ENCODE data around the gene AOPEP.

AOPEP gene

DNA sequence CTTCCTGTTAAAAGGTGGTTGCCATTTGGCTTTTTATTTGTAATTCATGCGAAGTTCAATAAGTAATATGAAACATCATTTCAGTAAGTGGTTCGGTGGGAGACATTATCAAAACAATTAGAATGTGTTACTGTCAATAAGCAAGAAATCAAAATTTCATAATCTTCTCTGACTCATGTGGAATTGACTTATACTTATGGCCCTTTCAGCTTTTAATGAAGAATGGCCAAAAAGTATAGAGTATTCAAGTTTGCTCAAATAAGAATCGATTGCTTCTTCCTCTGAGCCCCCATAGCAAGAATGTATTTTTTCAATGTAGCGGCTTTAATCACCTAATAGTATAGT is 174.5 kb downstream of the AOPEP start:
- H3K4me3 ChIP-seq (ENCODE audit: insufficient read depth, low read depth, low read length) = no peak overlapping the region
- peaks cover 4% of the 10 kb centered on the region for H3K4me1 ChIP-seq (ENCODE audit: control insufficient read depth, insufficient read depth, low read length)
- no peaks in the 10 kb centered on the region for H3K36me3 ChIP-seq (ENCODE audit: control insufficient read depth, insufficient read depth, low read length)
- no peaks in the 10 kb centered on the region for H3K9me3 ChIP-seq (ENCODE audit: control insufficient read depth, low read length)
- no peak overlapping the region for H3K27ac ChIP-seq (ENCODE audit: insufficient read depth, low read depth, low read length, poor library complexity, severe bottlenecking)
- WGBS, 2 experiments = 89 to 92% methylated on average over 1 to 4 of the region's 4 CpGs
- H3K27me3 ChIP-seq (ENCODE audit: control insufficient read depth, insufficient read depth, low read length, poor library complexity, severe bottlenecking) = no peaks in the 10 kb centered on the region

DNA sequence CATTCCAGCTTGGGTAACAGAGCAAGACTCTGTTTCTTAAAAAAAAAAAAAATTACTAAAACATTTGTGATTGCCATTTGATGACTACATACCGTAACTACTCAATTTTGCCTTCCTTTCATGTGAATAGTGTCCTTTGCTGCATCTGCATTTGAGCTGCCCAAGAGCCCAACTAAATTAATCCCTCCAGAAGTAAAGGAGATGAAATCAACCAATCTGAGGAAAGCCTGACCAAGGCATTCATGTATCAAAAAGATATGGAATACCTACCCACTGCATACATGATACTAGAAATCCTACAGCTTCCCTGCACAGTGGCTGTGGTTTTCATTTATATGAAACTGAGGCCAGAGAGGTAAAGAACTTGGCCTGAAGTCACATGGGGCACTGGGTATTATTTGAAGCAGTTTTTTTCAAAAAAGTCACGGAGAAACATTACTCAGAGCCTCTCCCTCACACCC is 177.5 kb downstream of the AOPEP start:
- peaks cover 14% of the 10 kb centered on the region for H3K4me1 ChIP-seq (ENCODE audit: control insufficient read depth, insufficient read depth, low read length)
- H3K9me3 ChIP-seq (ENCODE audit: control insufficient read depth, low read length) = no peaks in the 10 kb centered on the region
- 80 to 90% methylated on average over 2 of the region's 2 CpGs for WGBS, 2 experiments
- no peaks in the 10 kb centered on the region for H3K36me3 ChIP-seq (ENCODE audit: control insufficient read depth, insufficient read depth, low read length)
- no peak overlapping the region for H3K4me3 ChIP-seq (ENCODE audit: insufficient read depth, low read depth, low read length)
- H3K27ac ChIP-seq (ENCODE audit: insufficient read depth, low read depth, low read length, poor library complexity, severe bottlenecking) = no peak overlapping the region
- no peaks in the 10 kb centered on the region for H3K27me3 ChIP-seq (ENCODE audit: control insufficient read depth, insufficient read depth, low read length, poor library complexity, severe bottlenecking)

DNA sequence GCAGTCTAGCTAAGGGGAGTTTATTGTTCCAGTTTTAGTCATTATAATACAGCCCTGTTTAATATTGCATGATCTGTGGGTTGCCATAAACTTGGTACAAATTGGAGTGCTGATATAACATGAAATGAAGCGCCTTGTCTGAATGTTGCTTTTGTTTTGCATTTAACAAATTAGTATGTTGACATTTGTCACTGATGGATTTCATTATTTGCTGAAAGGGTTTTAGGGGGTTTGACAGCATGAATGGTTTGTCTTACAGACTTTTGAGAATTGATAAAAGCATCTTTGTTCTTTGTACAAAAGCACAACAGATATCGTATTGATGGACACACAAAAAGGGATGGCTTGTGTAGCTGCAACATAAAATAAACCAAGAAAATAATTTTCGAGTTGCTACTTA is 178.3 kb downstream of the AOPEP start:
- H3K9me3 ChIP-seq (ENCODE audit: control insufficient read depth, low read length) = no peaks in the 10 kb centered on the region
- no peaks in the 10 kb centered on the region for H3K36me3 ChIP-seq (ENCODE audit: control insufficient read depth, insufficient read depth, low read length)
- H3K27ac ChIP-seq (ENCODE audit: insufficient read depth, low read depth, low read length, poor library complexity, severe bottlenecking) = no peak overlapping the region
- no peaks in the 10 kb centered on the region for H3K27me3 ChIP-seq (ENCODE audit: control insufficient read depth, insufficient read depth, low read length, poor library complexity, severe bottlenecking)
- H3K4me3 ChIP-seq (ENCODE audit: insufficient read depth, low read depth, low read length) = no peak overlapping the region
- WGBS, 2 experiments = 83 to 85% methylated on average over 3 of the region's 3 CpGs
- H3K4me1 ChIP-seq (ENCODE audit: control insufficient read depth, insufficient read depth, low read length) = peaks cover 14% of the 10 kb centered on the region

DNA sequence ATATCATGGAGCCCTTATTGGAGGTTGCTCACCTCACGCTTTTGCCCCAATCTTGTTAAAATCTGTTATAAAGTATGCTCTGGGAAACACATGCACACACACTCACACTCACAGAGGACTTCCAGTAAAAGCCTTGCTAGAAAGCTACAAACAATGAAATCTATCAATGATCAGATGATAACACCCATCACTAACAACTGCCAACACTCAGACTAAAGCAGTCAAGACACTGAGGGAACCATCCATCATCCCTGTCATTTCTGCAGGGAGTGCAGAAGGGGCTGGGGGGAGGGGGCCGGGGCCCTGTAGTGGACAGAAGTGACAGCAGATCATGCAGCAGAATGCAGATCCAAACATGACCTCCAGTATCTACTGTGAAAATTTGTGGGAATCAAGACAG is 179.1 kb downstream of the AOPEP start:
- 95 to 100% methylated on average over 2 of the region's 2 CpGs for WGBS, 2 experiments
- Histone ChIP-seq H3K27ac (ENCODE audit: insufficient read depth, low read depth, low read length, poor library complexity, severe bottlenecking) (no peak overlapping the region), H3K9me3 (ENCODE audit: control insufficient read depth, low read length) (no peaks in the 10 kb centered on the region), H3K27me3 (ENCODE audit: control insufficient read depth, insufficient read depth, low read length, poor library complexity, severe bottlenecking) (no peaks in the 10 kb centered on the region), H3K4me1 (ENCODE audit: control insufficient read depth, insufficient read depth, low read length) (peaks cover 14% of the 10 kb centered on the region), H3K4me3 (ENCODE audit: insufficient read depth, low read depth, low read length) (no peak overlapping the region), H3K36me3 (ENCODE audit: control insufficient read depth, insufficient read depth, low read length) (no peaks in the 10 kb centered on the region)

DNA sequence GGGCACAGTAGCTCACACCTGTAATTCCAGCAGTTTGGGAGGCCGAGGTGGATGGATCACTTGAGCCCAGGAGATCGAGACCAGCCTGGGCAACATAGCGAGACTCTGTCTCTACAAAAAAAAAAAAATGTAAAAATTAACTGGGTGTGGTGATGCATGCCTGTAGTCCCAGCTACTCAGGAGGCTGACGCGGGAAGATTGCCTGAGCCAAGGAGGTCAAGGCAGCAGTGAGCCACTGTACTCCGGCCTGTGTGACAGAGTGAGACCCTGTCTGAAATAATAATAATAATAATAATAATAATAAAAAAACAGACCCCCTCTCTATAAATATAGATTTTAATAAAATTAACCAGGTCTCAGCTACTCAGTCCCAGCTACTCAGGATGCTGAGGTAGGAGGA is 179.7 kb downstream of the AOPEP start:
- H3K36me3 ChIP-seq (ENCODE audit: control insufficient read depth, insufficient read depth, low read length) = no peaks in the 10 kb centered on the region
- no peak overlapping the region for H3K27ac ChIP-seq (ENCODE audit: insufficient read depth, low read depth, low read length, poor library complexity, severe bottlenecking)
- H3K27me3 ChIP-seq (ENCODE audit: control insufficient read depth, insufficient read depth, low read length, poor library complexity, severe bottlenecking) = no peaks in the 10 kb centered on the region
- H3K9me3 ChIP-seq (ENCODE audit: control insufficient read depth, low read length) = no peaks in the 10 kb centered on the region
- peaks cover 18% of the 10 kb centered on the region for H3K4me1 ChIP-seq (ENCODE audit: control insufficient read depth, insufficient read depth, low read length)
- H3K4me3 ChIP-seq (ENCODE audit: insufficient read depth, low read depth, low read length) = no peak overlapping the region
- 95 to 96% methylated on average over 5 of the region's 6 CpGs for WGBS, 2 experiments

DNA sequence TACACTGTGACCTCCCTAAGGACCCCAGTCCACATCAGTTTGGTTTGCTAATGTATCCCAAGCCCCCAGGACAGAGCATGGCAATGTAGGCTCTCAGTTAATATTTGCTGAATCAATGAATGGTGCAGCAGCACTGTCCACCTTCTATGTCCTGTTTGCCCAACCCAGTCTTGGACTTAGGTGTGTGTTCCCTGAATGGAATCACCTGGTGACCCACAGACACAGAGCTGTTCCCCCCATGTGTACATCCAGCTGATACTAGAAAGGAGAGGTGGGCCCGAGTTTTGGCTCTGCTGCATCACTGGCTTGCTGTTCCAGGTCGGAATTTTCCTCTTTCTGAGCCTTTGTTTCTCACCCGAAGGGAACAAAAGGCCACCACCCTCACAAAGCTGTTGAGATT is 180.2 kb downstream of the AOPEP start:
- H3K27me3 ChIP-seq (ENCODE audit: control insufficient read depth, insufficient read depth, low read length, poor library complexity, severe bottlenecking) = no peaks in the 10 kb centered on the region
- 71 to 88% methylated on average over 3 of the region's 3 CpGs for WGBS, 2 experiments
- H3K36me3 ChIP-seq (ENCODE audit: control insufficient read depth, insufficient read depth, low read length) = no peaks in the 10 kb centered on the region
- no peak overlapping the region for H3K4me3 ChIP-seq (ENCODE audit: insufficient read depth, low read depth, low read length)
- peaks cover 22% of the 10 kb centered on the region for H3K4me1 ChIP-seq (ENCODE audit: control insufficient read depth, insufficient read depth, low read length)
- no peaks in the 10 kb centered on the region for H3K9me3 ChIP-seq (ENCODE audit: control insufficient read depth, low read length)
- H3K27ac ChIP-seq (ENCODE audit: insufficient read depth, low read depth, low read length, poor library complexity, severe bottlenecking) = no peak overlapping the region

DNA sequence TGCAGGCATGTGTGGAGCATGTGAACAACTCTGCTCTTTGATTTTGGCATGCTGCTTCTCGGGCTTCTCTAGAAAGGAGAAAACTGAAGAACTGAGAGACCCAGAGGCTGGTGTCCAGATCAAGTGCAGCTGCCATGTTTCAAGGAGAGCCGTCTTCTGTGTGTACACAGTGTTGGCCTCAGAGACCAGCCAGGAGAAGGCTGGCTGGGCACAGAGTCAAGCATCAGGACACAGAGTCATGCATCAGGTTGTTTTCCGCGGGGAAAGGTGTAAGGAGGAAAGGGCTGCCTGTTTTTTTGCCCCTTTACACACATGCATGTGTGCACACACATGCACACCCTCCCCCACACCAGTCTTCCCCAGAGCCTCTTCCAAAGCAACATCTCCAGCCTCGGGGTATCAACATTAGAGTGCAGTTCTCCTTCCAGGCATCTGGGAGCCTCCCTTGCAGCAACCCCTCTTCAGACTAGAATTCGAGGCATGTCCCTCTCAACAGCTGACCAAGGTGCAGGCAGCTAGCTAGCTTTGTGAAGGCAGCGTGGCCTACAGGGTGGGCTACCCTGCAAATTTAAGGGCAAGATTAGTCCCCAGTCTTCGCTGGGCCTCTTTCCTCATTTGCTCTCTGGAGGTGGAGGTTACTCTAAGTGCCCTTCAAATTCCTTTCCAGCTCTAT is 180.9 kb downstream of the AOPEP start:
- H3K4me3 ChIP-seq (ENCODE audit: insufficient read depth, low read depth, low read length) = no peak overlapping the region
- no peak overlapping the region for H3K27ac ChIP-seq (ENCODE audit: insufficient read depth, low read depth, low read length, poor library complexity, severe bottlenecking)
- no peaks in the 10 kb centered on the region for H3K9me3 ChIP-seq (ENCODE audit: control insufficient read depth, low read length)
- WGBS, 2 experiments = 79 to 81% methylated on average over 8 of the region's 8 CpGs
- peaks cover 24% of the 10 kb centered on the region for H3K4me1 ChIP-seq (ENCODE audit: control insufficient read depth, insufficient read depth, low read length)
- H3K27me3 ChIP-seq (ENCODE audit: control insufficient read depth, insufficient read depth, low read length, poor library complexity, severe bottlenecking) = no peaks in the 10 kb centered on the region
- no peaks in the 10 kb centered on the region for H3K36me3 ChIP-seq (ENCODE audit: control insufficient read depth, insufficient read depth, low read length)

DNA sequence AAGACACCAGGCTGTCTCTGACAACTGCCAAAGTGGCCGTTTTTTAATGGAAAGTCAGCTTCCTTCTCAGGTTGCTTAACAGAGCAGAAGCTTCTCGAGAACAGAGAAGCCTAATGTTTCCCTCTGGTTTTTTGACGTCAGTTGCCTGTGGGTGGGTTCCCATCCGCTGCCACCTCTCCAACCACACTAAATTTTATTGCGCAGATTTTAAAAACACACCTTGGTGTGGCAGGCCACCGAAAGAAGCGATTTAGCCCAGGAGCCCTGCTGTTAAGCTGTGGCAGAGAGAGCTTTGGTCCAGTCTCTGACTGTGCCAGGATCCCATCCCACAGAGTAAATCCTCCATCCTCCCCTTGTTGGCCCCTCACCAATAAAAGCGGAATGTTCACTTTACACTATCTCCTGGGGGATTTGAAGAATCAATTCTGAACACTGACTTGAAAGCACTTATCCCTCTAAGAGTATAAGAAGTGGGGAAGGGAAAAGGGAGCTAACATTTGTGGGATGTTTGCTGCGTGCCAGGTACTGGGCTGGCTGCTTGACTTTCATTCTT is 181.6 kb downstream of the AOPEP start:
- WGBS, 2 experiments = 90 to 91% methylated on average over 7 to 9 of the region's 9 CpGs
- H3K36me3 ChIP-seq (ENCODE audit: control insufficient read depth, insufficient read depth, low read length) = no peaks in the 10 kb centered on the region
- no peaks in the 10 kb centered on the region for H3K9me3 ChIP-seq (ENCODE audit: control insufficient read depth, low read length)
- no peak overlapping the region for H3K27ac ChIP-seq (ENCODE audit: insufficient read depth, low read depth, low read length, poor library complexity, severe bottlenecking)
- no peaks in the 10 kb centered on the region for H3K27me3 ChIP-seq (ENCODE audit: control insufficient read depth, insufficient read depth, low read length, poor library complexity, severe bottlenecking)
- H3K4me1 ChIP-seq (ENCODE audit: control insufficient read depth, insufficient read depth, low read length) = peaks cover 24% of the 10 kb centered on the region
- no peak overlapping the region for H3K4me3 ChIP-seq (ENCODE audit: insufficient read depth, low read depth, low read length)

DNA sequence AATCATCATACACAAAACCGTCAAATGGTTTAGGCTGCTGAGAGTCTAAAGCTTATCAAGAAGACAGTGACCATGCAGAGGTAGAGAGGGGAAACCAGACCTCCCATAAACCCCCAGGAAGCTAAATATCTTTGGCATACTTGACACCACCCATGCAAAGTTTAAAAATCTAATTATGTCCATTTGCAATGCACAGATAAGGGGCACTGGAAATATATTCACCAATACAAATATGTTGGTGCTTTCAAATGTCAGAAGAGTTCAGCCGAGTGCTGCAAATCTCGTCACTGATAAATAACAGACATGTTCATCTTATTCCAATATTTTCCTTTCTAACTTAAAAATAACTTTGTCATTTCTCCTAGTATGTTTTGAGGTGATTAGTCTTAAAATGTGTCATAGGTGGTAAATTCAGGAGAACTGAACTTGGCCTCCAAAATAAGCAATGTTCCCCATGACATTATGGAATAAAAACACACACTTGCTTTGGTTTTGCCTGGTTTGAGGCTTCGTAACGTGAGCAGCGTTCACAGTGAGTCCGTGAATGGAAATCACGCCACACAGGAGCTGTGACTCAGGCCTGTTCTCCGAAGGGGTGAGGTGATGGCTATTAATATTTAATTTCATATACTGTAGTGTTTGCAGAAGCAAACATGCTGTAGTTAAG is 182.2 kb downstream of the AOPEP start:
- 84 to 85% methylated on average over 8 to 9 of the region's 9 CpGs for WGBS, 2 experiments
- Histone ChIP-seq H3K27me3 (ENCODE audit: control insufficient read depth, insufficient read depth, low read length, poor library complexity, severe bottlenecking) (no peaks in the 10 kb centered on the region), H3K4me1 (ENCODE audit: control insufficient read depth, insufficient read depth, low read length) (peaks cover 26% of the 10 kb centered on the region), H3K9me3 (ENCODE audit: control insufficient read depth, low read length) (no peaks in the 10 kb centered on the region), H3K27ac (ENCODE audit: insufficient read depth, low read depth, low read length, poor library complexity, severe bottlenecking) (no peak overlapping the region), H3K36me3 (ENCODE audit: control insufficient read depth, insufficient read depth, low read length) (no peaks in the 10 kb centered on the region), H3K4me3 (ENCODE audit: insufficient read depth, low read depth, low read length) (no peak overlapping the region)

DNA sequence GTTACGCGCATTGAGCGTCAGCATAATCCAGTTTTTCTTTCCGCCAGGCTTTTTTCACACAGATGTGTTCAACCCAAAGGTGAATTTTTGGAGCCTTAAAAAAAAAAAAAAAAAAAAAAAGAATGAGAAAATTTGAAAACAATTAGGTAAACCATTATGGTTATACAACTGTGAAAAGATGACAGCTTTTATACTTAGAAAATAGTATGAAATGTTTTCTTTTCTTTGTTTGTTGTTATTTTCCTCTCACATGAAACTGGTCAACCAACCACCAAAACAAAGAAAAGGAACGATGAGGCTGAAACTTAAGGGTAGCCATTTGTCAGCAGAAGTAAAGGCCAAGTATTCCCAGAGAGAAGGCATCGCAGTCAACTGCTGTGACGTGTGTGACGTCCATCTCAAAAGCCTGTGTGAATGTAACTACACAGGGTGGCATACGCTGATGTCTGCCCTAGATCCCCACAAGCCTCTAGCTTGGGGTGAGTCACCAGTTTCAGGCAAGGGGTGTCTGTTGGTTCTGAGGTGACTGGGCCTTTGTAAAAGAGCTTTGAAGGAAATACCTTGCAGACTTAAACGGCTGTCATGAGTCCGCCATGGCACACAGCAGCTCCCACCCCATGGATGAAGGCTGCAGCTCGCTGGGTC is 182.9 kb downstream of the AOPEP start:
- Histone ChIP-seq H3K4me3 (ENCODE audit: insufficient read depth, low read depth, low read length) (no peak overlapping the region), H3K4me1 (ENCODE audit: control insufficient read depth, insufficient read depth, low read length) (peaks cover 32% of the 10 kb centered on the region), H3K36me3 (ENCODE audit: control insufficient read depth, insufficient read depth, low read length) (no peaks in the 10 kb centered on the region), H3K9me3 (ENCODE audit: control insufficient read depth, low read length) (no peaks in the 10 kb centered on the region), H3K27me3 (ENCODE audit: control insufficient read depth, insufficient read depth, low read length, poor library complexity, severe bottlenecking) (no peaks in the 10 kb centered on the region), H3K27ac (ENCODE audit: insufficient read depth, low read depth, low read length, poor library complexity, severe bottlenecking) (no peak overlapping the region)
- WGBS, 2 experiments = 92 to 94% methylated on average over 12 of the region's 12 CpGs
